ENCODE data around the gene MAP2K6. TPM values are rescaled to one million over a fixed set of nuclear protein-coding genes. Genes with fewer than 3 reads are reported as not detected.

Gene MAP2K6
- polyA plus RNA-seq, 1 of the 3 experiments (the other 2 are of a cell fraction): 6.7 TPM

DNA sequence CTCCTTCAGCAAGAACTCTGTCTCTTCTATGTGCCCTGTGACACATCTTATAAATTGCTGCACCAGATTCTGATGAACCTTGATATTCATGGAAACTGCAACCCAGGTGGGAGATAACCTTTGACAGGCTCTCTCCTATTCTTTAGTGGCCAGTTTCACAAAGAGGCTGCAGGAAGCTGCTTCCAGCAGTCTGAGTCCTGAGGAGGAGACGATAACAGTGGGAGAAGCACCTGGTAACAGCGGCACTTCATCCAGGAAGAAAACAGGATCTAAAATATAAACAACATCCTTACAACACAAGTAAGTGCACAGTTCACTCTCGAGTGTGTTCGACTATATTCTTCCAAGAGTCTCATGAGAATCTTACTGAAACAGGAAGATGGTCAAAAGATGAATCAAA lies 180.1 kb downstream of the MAP2K6 start:
- POLR2A ChIA-PET: no interaction called here
- no peak for TF ChIP-seq RCOR1 (IDR thresholded peaks at IDR 0.05; ENCODE audit: low read length)
- no peak for TF ChIP-seq TCF12 (IDR thresholded peaks at IDR 0.05)
- TF ChIP-seq, protein P1, sequence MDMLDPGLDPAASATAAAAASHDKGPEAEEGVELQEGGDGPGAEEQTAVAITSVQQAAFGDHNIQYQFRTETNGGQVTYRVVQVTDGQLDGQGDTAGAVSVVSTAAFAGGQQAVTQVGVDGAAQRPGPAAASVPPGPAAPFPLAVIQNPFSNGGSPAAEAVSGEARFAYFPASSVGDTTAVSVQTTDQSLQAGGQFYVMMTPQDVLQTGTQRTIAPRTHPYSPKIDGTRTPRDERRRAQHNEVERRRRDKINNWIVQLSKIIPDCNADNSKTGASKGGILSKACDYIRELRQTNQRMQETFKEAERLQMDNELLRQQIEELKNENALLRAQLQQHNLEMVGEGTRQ (IDR thresholded peaks at IDR 0.05; ENCODE audit: borderline replicate concordance, low read depth, low read length): no peak
- TF ChIP-seq MAX (IDR thresholded peaks at IDR 0.05; ENCODE audit: low read depth): no peak
- TF ChIP-seq REST (IDR thresholded peaks at IDR 0.05; ENCODE audit: low read depth, low read length): no peak
- TF ChIP-seq RAD21 (IDR thresholded peaks at IDR 0.05; ENCODE audit: low read length): no peak

GRCh38 chr17:69596141-69596540 lies 181.6 kb downstream of the MAP2K6 start:
- no peaks in the 10 kb centered on the region for H3K79me2 ChIP-seq (ENCODE audit: insufficient read depth)
- H3K4me1 ChIP-seq (ENCODE audit: control insufficient read depth in 1 of 2, insufficient read depth in 2 of 2, low read depth in 1 of 2, low read length in 1 of 2): peaks cover 6 to 10% of the 10 kb centered on the region in 2 experiments; a peak in 2 of 4 replicates
- H2AFZ ChIP-seq (ENCODE audit: low read depth): no peak overlapping the region
- no peaks in the 10 kb centered on the region for H3K9me3 ChIP-seq
- no peak for DNase-seq
- CTCF ChIA-PET: interaction anchor here (1.7 to 3.8 kb wide), 3 partner anchors 11 to 543 kb away, joined by 3 to 22 read pairs (median 10); no protein-coding TSS in a partner anchor
- H3K36me3 ChIP-seq (replicated peaks in 1 of 2; ENCODE audit: control insufficient read depth in 1 of 2, insufficient read depth in 2 of 2, low read length in 1 of 2): no peaks in the 10 kb centered on the region
- no peak overlapping the region for H3K27ac ChIP-seq (ENCODE audit: low read depth in 2 of 2, low read length in 1 of 2)
- WGBS (ENCODE audit: low lambda C conversion rate): 51% methylated on average over 9 of the region's 9 CpGs
- H3K27me3 ChIP-seq (ENCODE audit: insufficient read depth): no peaks in the 10 kb centered on the region
- no peak overlapping the region for H3K9ac ChIP-seq
- no peaks in the 10 kb centered on the region for H4K20me1 ChIP-seq (ENCODE audit: insufficient read depth)
- no peak overlapping the region for H3K4me3 ChIP-seq (ENCODE audit: low read depth in 2 of 2, low read length in 1 of 2)
- POLR2A ChIA-PET: no interaction called here
- H3F3A ChIP-seq (replicated peaks; ENCODE audit: insufficient read depth): peaks cover 5% of the 10 kb centered on the region
- no peaks in the 10 kb centered on the region for H3K9me2 ChIP-seq
- no peak overlapping the region for H3K4me2 ChIP-seq
- TF ChIP-seq TEAD4 (IDR thresholded peaks at IDR 0.05; ENCODE audit: borderline replicate concordance, insufficient read depth) (no peak), IRF3 (IDR thresholded peaks at IDR 0.05; ENCODE audit: low read depth, low read length) (no peak), TAF1 (IDR thresholded peaks at IDR 0.05; ENCODE audit: borderline replicate concordance, low read depth, low read length) (no peak), NRF1 (IDR thresholded peaks at IDR 0.05; ENCODE audit: low read depth, low read length) (no peak), MXI1 (IDR thresholded peaks at IDR 0.05; ENCODE audit: low read depth, low read length) (no peak), FOXM1 (IDR thresholded peaks at IDR 0.05; ENCODE audit: low read depth) (no peak), ELF1 (IDR thresholded peaks at IDR 0.05) (no peak), RFX5 (IDR thresholded peaks at IDR 0.05; ENCODE audit: low read length) (no peak), RAD21 (IDR thresholded peaks at IDR 0.05; ENCODE audit: low read length) (no peak), RCOR1 (IDR thresholded peaks at IDR 0.05; ENCODE audit: low read length) (no peak), FOSL2 (IDR thresholded peaks at IDR 0.05; ENCODE audit: borderline replicate concordance, low read depth) (no peak), POLR2AphosphoS5 (IDR thresholded peaks at IDR 0.05; ENCODE audit: low read depth, low read length) (no peak), SIN3A (IDR thresholded peaks at IDR 0.05; ENCODE audit: borderline replicate concordance, low read depth, low read length) (no peak), GATA2 (CRISPR knock-in tag; IDR thresholded peaks at IDR 0.05) (no peak), PBX3 (IDR thresholded peaks at IDR 0.05) (no peak), FOXJ3 (CRISPR knock-in tag; IDR thresholded peaks at IDR 0.05) (no peak)
- TF ChIP-seq, protein P2, sequence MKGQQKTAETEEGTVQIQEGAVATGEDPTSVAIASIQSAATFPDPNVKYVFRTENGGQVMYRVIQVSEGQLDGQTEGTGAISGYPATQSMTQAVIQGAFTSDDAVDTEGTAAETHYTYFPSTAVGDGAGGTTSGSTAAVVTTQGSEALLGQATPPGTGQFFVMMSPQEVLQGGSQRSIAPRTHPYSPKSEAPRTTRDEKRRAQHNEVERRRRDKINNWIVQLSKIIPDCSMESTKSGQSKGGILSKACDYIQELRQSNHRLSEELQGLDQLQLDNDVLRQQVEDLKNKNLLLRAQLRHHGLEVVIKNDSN (IDR thresholded peaks at IDR 0.05; ENCODE audit: borderline replicate concordance, low read depth): no peak

More for the DNA sequence above, 180.1 kb downstream of the MAP2K6 start:
- Histone ChIP-seq H3K79me2 (ENCODE audit: insufficient read depth) (no peaks in the 10 kb centered on the region), H3K9me3 (no peaks in the 10 kb centered on the region), H3K4me1 (ENCODE audit: control insufficient read depth in 1 of 2, insufficient read depth in 2 of 2, low read depth in 1 of 2, low read length in 1 of 2) (peaks cover 6 to 10% of the 10 kb centered on the region in 2 experiments; a peak in 2 of 4 replicates), H3K9ac (no peak overlapping the region), H3K36me3 (replicated peaks in 1 of 2; ENCODE audit: control insufficient read depth in 1 of 2, insufficient read depth in 2 of 2, low read length in 1 of 2) (no peaks in the 10 kb centered on the region), H2AFZ (ENCODE audit: low read depth) (no peak overlapping the region), H3F3A (replicated peaks; ENCODE audit: insufficient read depth) (peaks cover 5% of the 10 kb centered on the region), H3K4me2 (no peak overlapping the region), H3K4me3 (ENCODE audit: low read depth in 2 of 2, low read length in 1 of 2) (no peak overlapping the region), H3K27me3 (ENCODE audit: insufficient read depth) (no peaks in the 10 kb centered on the region), H3K9me2 (no peaks in the 10 kb centered on the region), H3K27ac (ENCODE audit: low read depth in 2 of 2, low read length in 1 of 2) (no peak overlapping the region), H4K20me1 (ENCODE audit: insufficient read depth) (no peaks in the 10 kb centered on the region)
- CTCF ChIA-PET: interaction anchor here (0.8 to 3.8 kb wide), 4 partner anchors 10 to 962 kb away, joined by 3 to 22 read pairs (median 6); no protein-coding TSS in a partner anchor
- 65% methylated on average over 4 of the region's 4 CpGs for WGBS (ENCODE audit: low lambda C conversion rate)
- no peak for DNase-seq
